ENCODE results near the gene TP73. TPM values are rescaled to one million over a fixed set of nuclear protein-coding genes. Genes with fewer than 3 reads are reported as not detected.
A peak's percentile ranks its signal among the peaks of the same experiment; 100 is the strongest.

Gene TP73
- total RNA-seq, 2 donors from 2014 or later = 5.1 to 15.1 TPM

DNA sequence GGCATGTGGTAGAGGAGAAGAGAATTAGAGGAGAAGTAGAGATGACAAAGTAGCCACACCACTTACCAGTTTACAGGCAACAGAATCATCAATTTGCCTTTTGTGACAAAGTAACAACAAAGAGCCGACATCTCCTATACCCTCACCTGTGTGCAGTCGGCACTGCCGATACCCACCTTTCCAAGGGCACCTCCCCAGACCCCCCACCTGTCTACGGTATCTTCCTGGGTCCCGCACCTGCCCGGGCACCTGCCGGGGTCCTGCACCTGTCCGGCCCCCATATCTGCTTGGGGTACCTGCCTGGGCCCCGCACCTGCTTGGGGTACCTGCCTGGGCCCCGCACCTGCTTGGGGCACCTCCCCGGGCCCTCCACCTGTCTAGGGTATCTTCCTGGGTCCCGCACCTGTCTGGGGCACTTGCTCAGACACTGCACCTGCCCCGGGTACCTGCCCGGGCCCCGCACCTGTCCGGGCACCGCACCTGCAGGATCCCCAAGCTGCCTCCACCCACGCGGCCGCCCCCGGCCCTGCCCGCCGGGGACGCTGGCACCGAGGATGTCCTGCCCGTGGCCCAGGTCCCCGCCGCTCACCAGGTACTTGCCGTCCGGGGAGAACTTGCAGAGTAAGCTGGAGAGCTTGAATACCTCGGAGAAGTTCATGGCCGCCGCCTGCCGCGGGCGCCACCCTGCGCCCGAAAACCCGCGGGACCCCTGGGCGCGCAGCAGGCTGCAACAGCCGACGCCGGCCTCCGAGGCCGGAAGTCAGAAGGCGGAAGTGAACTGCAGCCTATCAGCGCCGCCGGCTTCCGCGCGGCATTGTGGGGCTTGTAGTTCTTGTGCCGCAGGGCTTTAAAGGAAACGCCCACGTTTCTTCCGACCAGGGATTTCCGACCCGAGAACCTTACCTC lies 2.7 kb upstream of the TP73 start, which contains the start of gene WRAP73:
TSS of gene WRAP73 (minus strand) at position 762 of the 906 bp plus-strand sequence. CDS start at position 658, 104 bp downstream.
- WGBS = 2% methylated on average over 49 of the region's 60 CpGs
- Histone ChIP-seq H3K27me3 (replicated peaks; ENCODE audit: insufficient read depth) (peaks cover 13% of the 10 kb centered on the region), H3K4me3 (peak within 1 kb of the TSS; percentile 78 to 80), H3K27ac (no peak within 1 kb of the TSS), H3K36me3 (no peaks in the 10 kb centered on the region), H3K9me3 (no peaks in the 10 kb centered on the region), H3K4me1 (replicated peaks) (peaks cover 8% of the 10 kb centered on the region)
- intact Hi-C loops (cut with DNase I) = no loop called here
- peak; percentile 82 for DNase-seq (ENCODE audit: low spot score)
- peak; percentile 91 for TF ChIP-seq POLR2AphosphoS5 (IDR thresholded peaks at IDR 0.05)
- TF ChIP-seq, protein P1, sequence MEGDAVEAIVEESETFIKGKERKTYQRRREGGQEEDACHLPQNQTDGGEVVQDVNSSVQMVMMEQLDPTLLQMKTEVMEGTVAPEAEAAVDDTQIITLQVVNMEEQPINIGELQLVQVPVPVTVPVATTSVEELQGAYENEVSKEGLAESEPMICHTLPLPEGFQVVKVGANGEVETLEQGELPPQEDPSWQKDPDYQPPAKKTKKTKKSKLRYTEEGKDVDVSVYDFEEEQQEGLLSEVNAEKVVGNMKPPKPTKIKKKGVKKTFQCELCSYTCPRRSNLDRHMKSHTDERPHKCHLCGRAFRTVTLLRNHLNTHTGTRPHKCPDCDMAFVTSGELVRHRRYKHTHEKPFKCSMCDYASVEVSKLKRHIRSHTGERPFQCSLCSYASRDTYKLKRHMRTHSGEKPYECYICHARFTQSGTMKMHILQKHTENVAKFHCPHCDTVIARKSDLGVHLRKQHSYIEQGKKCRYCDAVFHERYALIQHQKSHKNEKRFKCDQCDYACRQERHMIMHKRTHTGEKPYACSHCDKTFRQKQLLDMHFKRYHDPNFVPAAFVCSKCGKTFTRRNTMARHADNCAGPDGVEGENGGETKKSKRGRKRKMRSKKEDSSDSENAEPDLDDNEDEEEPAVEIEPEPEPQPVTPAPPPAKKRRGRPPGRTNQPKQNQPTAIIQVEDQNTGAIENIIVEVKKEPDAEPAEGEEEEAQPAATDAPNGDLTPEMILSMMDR (IDR thresholded peaks at IDR 0.05) = peak in 1 of 4 experiments; percentile 35
- TF ChIP-seq POLR2A (IDR thresholded peaks at IDR 0.05) = peak; percentile 64

DNA sequence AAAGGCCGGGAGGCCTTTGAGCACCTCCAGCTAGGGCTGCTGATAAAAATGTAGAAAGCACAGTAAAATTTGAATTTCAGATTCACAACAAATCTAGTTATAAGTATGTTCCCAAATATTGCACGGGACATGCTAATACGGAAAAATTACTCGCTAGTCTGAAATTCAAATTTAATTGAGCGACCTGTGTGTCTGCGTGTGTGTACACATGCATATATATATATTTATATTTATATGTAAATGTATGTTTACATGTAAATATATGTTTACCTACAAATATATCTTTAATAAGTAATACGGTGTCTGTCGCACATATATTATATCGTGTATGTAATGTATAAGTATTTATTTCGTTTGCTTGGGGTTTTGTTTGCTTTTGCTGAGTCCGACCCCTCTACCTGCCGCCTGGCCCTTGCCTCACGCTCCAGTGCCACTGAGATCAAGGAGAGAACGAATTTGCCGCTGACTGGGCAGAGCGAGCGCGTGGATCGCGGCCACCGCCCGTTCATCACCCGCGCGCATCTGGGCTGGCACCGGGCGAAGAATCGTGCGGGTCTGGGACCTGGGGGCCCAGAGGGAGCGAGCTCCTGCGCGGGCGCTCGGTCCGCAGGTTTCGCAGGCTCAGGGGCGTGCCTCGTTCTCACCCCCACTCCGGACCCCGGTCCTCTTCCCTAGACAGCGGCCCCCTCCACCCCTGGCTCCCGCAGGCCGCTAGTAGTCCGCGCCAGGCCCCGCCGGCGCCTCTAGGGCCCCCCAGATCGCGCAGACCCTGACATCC lies 1.9 kb upstream of the TP73 start:
- TF ChIP-seq POLR2A (IDR thresholded peaks at IDR 0.05) = no peak
- H3K27ac ChIP-seq = no peak overlapping the region
- H3K27me3 ChIP-seq (replicated peaks; ENCODE audit: insufficient read depth) = peaks cover 13% of the 10 kb centered on the region
- peak overlapping the region in 1 of 2 donors; percentile 80 for H3K4me3 ChIP-seq
- intact Hi-C loops (cut with DNase I) = no loop called here
- H3K36me3 ChIP-seq = no peaks in the 10 kb centered on the region
- peaks cover 8% of the 10 kb centered on the region for H3K4me1 ChIP-seq (replicated peaks)
- no peak for DNase-seq (ENCODE audit: low spot score)
- no peaks in the 10 kb centered on the region for H3K9me3 ChIP-seq
- WGBS = 15% methylated on average over 27 of the region's 50 CpGs

DNA sequence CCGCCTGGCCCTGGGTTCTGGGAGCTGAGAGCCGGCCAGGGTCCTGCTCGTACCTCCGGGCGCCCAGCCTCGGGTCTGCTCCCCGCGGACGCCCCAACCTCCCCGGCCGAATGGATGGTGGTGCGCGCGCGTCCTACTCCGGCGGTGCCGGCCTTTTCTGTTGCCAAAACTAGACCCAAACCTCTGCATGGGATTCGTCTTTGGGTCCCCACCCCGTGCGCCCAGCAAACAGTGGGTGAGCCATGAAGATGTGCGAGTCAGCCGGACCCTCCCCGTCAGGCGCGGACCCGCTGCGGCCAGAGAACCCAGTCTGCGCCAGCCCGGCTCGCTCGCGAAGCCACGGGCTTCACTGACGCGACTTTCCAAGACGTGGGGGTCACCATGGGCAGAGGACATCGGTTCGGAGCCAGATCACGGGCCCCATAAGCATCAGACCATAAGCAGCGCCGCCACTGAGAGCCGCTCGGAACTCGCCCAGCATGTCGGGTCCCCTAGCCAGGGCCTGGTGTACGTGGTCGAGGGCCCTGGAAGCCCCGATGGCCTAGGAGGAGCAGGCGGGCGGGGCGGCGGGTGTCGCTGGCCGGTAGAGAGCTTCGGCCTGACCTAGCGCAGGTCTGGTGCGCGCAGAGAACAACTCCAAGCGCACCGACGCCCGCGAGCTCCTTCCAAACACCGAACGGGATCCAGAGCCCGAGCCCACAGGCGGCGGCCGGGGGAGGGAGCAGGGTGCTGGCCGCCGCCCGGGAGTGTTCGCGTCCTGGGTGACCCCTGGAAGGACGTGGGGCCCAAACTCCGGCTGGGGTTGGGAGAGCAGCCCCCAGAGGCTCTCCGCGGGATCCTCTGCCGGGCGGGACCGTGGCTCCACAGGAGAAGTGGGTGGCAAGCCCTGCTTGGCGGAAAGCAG lies 1.0 kb upstream of the TP73 start:
- WGBS = 8% methylated on average over 59 of the region's 83 CpGs
- Histone ChIP-seq H3K27ac (no peak overlapping the region), H3K4me3 (peak overlapping the region; percentile 24 to 47), H3K4me1 (replicated peaks) (peaks cover 8% of the 10 kb centered on the region), H3K27me3 (replicated peaks; ENCODE audit: insufficient read depth) (peaks cover 13% of the 10 kb centered on the region), H3K36me3 (no peaks in the 10 kb centered on the region), H3K9me3 (no peaks in the 10 kb centered on the region)
- no peak for DNase-seq (ENCODE audit: low spot score)
- TF ChIP-seq POLR2AphosphoS5 (IDR thresholded peaks at IDR 0.05) (no peak), POLR2A (IDR thresholded peaks at IDR 0.05) (no peak)
- TF ChIP-seq, protein P1 (IDR thresholded peaks at IDR 0.05) = no peak
- intact Hi-C loops (cut with DNase I) = no loop called here

DNA sequence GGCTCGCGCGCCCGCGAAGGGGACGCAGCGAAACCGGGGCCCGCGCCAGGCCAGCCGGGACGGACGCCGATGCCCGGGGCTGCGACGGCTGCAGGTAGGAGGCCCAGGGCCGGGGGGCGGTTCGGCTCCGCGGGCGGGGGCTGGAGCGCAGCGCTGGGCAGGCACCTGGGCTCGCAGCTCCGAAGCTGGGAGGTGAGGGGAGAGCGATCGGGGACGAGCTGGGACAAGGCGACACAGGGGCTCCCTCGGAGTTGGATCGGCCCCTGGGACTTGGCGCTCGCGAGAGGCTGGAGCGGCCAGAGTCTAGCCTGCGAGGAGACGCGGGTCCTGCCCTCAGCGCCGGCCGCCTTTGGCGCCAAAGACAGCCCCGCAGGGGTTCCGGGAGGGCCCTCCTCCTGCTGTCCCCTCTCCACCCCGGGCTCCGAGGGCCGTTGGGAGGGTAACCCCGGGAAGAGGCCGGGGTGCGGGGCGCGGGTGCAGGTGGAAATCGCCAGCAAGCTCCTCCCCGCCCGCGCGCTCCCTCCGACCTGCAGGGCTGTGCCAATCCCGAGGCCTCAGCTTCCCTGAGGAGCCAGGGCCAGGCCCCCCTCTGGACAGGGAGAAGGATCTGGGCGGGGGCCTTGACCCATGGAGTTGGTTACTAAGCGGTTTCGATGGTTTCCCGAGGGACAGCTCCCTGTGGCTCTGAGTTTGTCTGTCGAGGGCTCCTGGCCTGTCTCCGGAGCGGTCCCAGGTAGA lies 401 bp downstream of the TP73 start:
- no peak overlapping the region for H3K27ac ChIP-seq
- intact Hi-C loops (cut with DNase I) = no loop called here
- peaks cover 8% of the 10 kb centered on the region for H3K4me1 ChIP-seq (replicated peaks)
- WGBS = 10% methylated on average over 39 of the region's 68 CpGs
- DNase-seq (ENCODE audit: low spot score) = no peak
- H3K36me3 ChIP-seq = no peaks in the 10 kb centered on the region
- no peak for TF ChIP-seq POLR2A (IDR thresholded peaks at IDR 0.05)
- TF ChIP-seq, protein P1 (IDR thresholded peaks at IDR 0.05) = no peak
- TF ChIP-seq POLR2AphosphoS5 (IDR thresholded peaks at IDR 0.05) = no peak
- no peaks in the 10 kb centered on the region for H3K9me3 ChIP-seq
- H3K4me3 ChIP-seq = peak overlapping the region; percentile 24 to 47
- H3K27me3 ChIP-seq (replicated peaks; ENCODE audit: insufficient read depth) = peaks cover 13% of the 10 kb centered on the region
